GM20000 (cell line): ENCODE measurements around the gene NPM1.
"Not testable (repeated sequence)": the region's sequence is repeated elsewhere in the genome, so short reads cannot be mapped to it uniquely, and the experiment has no call there.

Experiments
- DNase-seq: peaks from one replicate; pipeline ENCODE4 v3.0.0; 2012; ENCODE audit warnings: low spot score
- TF ChIP-seq, protein P1 (sequence below): IDR thresholded peaks from 2 replicates; pipeline ENCODE4 v1.5.1; 2012; ENCODE audit warnings: mild to moderate bottlenecking, control low read depth; ENCODE audit errors: extremely low read depth, missing control alignments

The NPM1 gene

GRCh38 chr5:171397190-171397589 lies 9.5 kb downstream of the NPM1 start:
- TF ChIP-seq, protein P1, sequence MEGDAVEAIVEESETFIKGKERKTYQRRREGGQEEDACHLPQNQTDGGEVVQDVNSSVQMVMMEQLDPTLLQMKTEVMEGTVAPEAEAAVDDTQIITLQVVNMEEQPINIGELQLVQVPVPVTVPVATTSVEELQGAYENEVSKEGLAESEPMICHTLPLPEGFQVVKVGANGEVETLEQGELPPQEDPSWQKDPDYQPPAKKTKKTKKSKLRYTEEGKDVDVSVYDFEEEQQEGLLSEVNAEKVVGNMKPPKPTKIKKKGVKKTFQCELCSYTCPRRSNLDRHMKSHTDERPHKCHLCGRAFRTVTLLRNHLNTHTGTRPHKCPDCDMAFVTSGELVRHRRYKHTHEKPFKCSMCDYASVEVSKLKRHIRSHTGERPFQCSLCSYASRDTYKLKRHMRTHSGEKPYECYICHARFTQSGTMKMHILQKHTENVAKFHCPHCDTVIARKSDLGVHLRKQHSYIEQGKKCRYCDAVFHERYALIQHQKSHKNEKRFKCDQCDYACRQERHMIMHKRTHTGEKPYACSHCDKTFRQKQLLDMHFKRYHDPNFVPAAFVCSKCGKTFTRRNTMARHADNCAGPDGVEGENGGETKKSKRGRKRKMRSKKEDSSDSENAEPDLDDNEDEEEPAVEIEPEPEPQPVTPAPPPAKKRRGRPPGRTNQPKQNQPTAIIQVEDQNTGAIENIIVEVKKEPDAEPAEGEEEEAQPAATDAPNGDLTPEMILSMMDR = no peak
- DNase-seq = no peak

- TF ChIP-seq, protein P1 = no peak
- DNase-seq = no peak
Measured at GRCh38 chr5:171397599-171397998, 9.9 kb downstream of the NPM1 start.

DNA sequence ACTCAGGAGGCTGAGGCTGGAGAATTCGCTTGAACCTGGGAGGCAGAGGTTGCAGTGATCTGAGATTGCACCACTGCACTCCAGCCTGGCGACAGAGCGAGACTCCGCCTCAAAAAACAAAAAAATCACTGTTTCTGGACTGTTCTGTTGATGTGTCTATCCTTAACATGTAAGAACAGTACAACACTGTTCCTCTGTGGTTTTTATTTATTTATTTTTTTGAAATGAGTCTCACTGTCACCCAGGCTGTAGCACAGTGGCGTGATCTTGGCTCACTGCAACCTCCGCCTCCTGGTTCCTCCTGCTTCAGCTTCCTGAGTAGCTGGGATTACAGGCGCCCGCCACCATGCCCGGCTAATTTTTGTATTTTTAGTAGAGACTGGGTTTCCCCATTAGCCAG lies 11.0 kb downstream of the NPM1 start:
- DNase-seq = not testable (repeated sequence)

DNA sequence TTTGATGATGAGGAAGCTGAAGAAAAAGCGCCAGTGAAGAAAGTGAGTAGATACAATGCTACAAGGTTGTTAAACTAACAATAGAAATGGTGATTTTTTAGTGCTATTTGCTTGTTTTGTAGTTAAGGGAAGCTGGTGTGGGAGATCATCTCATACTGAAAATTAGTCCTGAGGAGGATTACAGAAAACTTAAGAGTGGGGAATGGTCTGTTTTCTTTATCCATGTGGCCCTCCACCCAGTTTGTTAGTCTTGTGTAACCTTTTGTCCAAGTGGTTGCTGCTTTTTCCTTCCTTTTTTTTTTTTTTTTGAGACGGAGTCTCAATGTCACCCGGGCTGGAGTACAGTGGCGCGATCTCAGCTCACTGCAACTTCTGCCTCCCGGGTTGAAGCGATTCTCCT lies 12.5 kb downstream of the NPM1 start:
- DNase-seq = no peak
- TF ChIP-seq, protein P1 = no peak

DNA sequence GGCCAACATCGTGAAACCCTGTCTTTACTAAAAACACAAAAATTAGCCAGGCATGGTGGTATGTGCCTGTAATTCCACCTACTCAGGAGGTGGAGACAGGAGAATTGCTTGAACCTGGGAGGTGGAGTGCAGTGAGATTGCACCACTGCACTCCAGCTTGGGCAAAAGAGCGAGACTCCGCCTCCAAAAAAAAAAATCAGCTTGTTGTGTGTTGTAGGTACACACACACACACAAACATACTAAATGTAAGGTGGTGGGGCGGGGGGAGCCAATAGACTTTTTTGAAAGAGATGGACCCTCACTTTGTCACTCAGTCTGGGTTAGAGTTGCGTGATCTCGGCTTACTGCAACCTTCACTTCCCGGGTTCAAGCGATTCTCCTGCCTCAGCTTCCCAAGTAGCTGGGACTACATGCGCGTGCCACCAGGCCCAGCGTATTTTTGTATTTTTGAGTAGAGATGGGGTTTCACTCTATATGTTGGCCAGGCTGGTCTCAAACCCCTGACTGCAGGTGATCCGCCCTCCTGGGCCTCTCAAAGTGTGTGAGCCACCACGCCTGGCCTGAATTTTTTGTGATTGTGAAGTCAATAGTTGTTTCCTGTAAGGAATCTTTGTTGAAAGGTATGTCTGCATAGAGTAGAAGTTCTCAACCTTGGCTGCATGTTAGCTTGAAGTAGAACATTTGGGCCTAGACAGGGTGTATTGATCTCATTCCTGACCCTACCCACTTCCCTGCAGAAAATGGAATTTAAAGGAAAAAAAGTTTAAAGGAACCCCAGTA lies 13.7 kb downstream of the NPM1 start:
- DNase-seq = no peak
- TF ChIP-seq, protein P1 = no peak

GRCh38 chr5:171402751-171403150 lies 15.1 kb downstream of the NPM1 start:
- DNase-seq = not testable (repeated sequence)

- TF ChIP-seq, protein P1 = no peak
- DNase-seq = no peak
Measured at GRCh38 chr5:171405615-171406014, 18.0 kb downstream of the NPM1 start.

GRCh38 chr5:171407234-171407633 lies 19.6 kb downstream of the NPM1 start:
- TF ChIP-seq, protein P1 = no peak
- no peak for DNase-seq
